ENCODE measurements around the gene DCUN1D3.

DNA sequence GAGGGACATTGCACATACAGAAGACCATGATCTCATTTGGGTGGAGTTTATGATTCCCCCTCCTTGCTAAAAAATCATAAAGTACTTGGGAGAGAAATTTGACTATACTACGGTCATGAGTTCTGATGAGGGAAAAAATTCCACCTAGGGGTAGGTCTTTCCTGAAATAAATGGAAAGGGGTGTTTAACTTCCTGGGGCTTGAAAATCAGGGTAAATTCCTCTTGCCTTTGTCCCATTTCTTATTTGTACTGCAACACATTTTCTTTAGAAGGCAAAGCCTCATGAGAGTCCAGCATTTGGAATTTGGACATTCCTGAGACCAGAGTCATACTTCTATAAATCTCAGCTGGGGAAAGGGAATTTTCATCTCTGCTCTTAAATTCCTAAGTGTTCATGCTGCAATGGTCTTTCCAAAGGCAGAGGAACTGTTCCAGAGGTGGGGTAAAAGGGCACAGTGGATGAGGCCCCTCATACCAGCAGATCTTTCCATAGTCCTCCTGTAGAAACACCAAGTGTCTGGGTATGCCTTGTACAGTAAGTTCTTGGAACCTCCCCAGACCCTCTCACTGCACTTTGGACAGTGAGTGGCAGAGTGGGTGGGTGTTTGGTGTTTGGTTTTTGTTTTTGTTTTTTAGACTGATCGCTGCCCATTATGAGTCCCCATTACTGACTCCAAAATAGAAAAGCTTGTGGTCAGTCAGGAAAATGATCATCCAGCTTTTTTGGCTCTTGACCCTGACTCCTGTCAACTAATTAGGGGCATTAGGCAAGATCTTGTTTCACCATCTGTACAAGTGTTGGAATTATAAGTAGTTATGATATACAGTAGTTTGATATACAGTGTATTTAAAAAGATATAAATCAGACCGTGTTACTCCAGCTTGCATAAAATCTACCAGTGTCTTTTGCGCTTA, 6.4 kb upstream of the DCUN1D3 start:
- TF ChIP-seq EP300 (IDR thresholded peaks at IDR 0.05) = no peak
- TF ChIP-seq, protein P1, sequence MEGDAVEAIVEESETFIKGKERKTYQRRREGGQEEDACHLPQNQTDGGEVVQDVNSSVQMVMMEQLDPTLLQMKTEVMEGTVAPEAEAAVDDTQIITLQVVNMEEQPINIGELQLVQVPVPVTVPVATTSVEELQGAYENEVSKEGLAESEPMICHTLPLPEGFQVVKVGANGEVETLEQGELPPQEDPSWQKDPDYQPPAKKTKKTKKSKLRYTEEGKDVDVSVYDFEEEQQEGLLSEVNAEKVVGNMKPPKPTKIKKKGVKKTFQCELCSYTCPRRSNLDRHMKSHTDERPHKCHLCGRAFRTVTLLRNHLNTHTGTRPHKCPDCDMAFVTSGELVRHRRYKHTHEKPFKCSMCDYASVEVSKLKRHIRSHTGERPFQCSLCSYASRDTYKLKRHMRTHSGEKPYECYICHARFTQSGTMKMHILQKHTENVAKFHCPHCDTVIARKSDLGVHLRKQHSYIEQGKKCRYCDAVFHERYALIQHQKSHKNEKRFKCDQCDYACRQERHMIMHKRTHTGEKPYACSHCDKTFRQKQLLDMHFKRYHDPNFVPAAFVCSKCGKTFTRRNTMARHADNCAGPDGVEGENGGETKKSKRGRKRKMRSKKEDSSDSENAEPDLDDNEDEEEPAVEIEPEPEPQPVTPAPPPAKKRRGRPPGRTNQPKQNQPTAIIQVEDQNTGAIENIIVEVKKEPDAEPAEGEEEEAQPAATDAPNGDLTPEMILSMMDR (IDR thresholded peaks at IDR 0.05) = no peak
